Progenitor cell of endocrine pancreas (in vitro differentiated cells): ENCODE data around the gene FILIP1. TPM values are rescaled to one million over a fixed set of nuclear protein-coding genes. Genes with fewer than 3 reads are reported as not detected.

Experiments
- DNase-seq: peaks from one replicate; pipeline ENCODE4 v3.0.0; 2021; ENCODE audit warnings: low spot score; ENCODE audit not compliant: unreplicated experiment
- H3K27ac Mint-ChIP-seq: 2 replicates; pipeline ENCODE4 v1.8.0; 2021; ENCODE audit warnings: mild to moderate bottlenecking, moderate library complexity, mixed read lengths
- H3K27me3 Mint-ChIP-seq: 2 replicates; pipeline ENCODE4 v1.8.0; 2021; ENCODE audit warnings: mixed read lengths
- H3K36me3 Mint-ChIP-seq: 2 replicates; pipeline ENCODE4 v1.8.0; 2022; ENCODE audit warnings: mixed read lengths; ENCODE audit not compliant: insufficient read depth
- H3K4me1 Mint-ChIP-seq: 2 replicates; pipeline ENCODE4 v1.8.0; 2021; ENCODE audit warnings: low read depth, mixed read lengths
- H3K4me3 Mint-ChIP-seq: 2 replicates; pipeline ENCODE4 v1.8.0; 2021; ENCODE audit warnings: low read depth, mild to moderate bottlenecking, moderate library complexity, mixed read lengths
- H3K9me3 Mint-ChIP-seq: 2 replicates; pipeline ENCODE4 v1.8.0; 2021; ENCODE audit warnings: low read depth, mixed read lengths
- CTCF ChIP-seq: fragments of 200-600 bp; sonication (generic); IDR thresholded peaks from one replicate; pipeline ENCODE4 v1.5.0; 2021; ENCODE audit warnings: antibody characterized with exemption, mild to moderate bottlenecking; ENCODE audit not compliant: unreplicated experiment
- total RNA-seq: library from RNA; stranded (reverse); gene quantifications from 2 replicates; pipeline ENCODE4 v1.2.1, GENCODE V29; 2021

FILIP1 gene
- total RNA-seq, 1 donor from 2014 or later, result 0.31 TPM

GRCh38 chr6:75502884-75503283 lies 9.3 kb upstream of the FILIP1 start:
- TF ChIP-seq CTCF, result no peak
- Mint-ChIP-seq H3K36me3 (no peaks in the 10 kb centered on the region), H3K4me1 (no peaks in the 10 kb centered on the region), H3K9me3 (peaks cover 11% of the 10 kb centered on the region), H3K27me3 (no peaks in the 10 kb centered on the region), H3K4me3 (no peak overlapping the region), H3K27ac (no peak overlapping the region)
- DNase-seq, result no peak

GRCh38 chr6:75501756-75502155 lies 8.2 kb upstream of the FILIP1 start:
- no peak overlapping the region for H3K4me3 Mint-ChIP-seq
- H3K9me3 Mint-ChIP-seq, result peaks cover 4% of the 10 kb centered on the region
- no peaks in the 10 kb centered on the region for H3K4me1 Mint-ChIP-seq
- TF ChIP-seq CTCF, result no peak
- DNase-seq, result no peak
- no peaks in the 10 kb centered on the region for H3K36me3 Mint-ChIP-seq
- H3K27me3 Mint-ChIP-seq, result no peaks in the 10 kb centered on the region
- no peak overlapping the region for H3K27ac Mint-ChIP-seq

GRCh38 chr6:75499640-75500039 lies 6.0 kb upstream of the FILIP1 start:
- Mint-ChIP-seq H3K4me3 (no peak overlapping the region), H3K27ac (no peak overlapping the region), H3K4me1 (peaks cover 2% of the 10 kb centered on the region), H3K27me3 (peaks cover under 1% of the 10 kb centered on the region), H3K9me3 (no peaks in the 10 kb centered on the region), H3K36me3 (no peaks in the 10 kb centered on the region)
- no peak for DNase-seq
- no peak for TF ChIP-seq CTCF

- Mint-ChIP-seq H3K27ac (no peak overlapping the region), H3K9me3 (no peaks in the 10 kb centered on the region), H3K4me3 (no peak overlapping the region), H3K27me3 (peaks cover 4% of the 10 kb centered on the region), H3K4me1 (peaks cover 7% of the 10 kb centered on the region), H3K36me3 (no peaks in the 10 kb centered on the region)
- TF ChIP-seq CTCF, result no peak
- DNase-seq, result no peak
Measured at GRCh38 chr6:75498862-75499261, 5.3 kb upstream of the FILIP1 start.

- Mint-ChIP-seq H3K4me3 (no peak overlapping the region), H3K36me3 (no peaks in the 10 kb centered on the region), H3K4me1 (peaks cover 14% of the 10 kb centered on the region), H3K9me3 (no peaks in the 10 kb centered on the region), H3K27me3 (peaks cover 4% of the 10 kb centered on the region), H3K27ac (no peak overlapping the region)
- TF ChIP-seq CTCF, result no peak
- DNase-seq, result no peak
Measured at GRCh38 chr6:75497994-75498393, 4.4 kb upstream of the FILIP1 start.

- H3K4me1 Mint-ChIP-seq, result peaks cover 15% of the 10 kb centered on the region
- H3K9me3 Mint-ChIP-seq, result no peaks in the 10 kb centered on the region
- DNase-seq, result no peak
- H3K4me3 Mint-ChIP-seq, result no peak overlapping the region
- no peak for TF ChIP-seq CTCF
- no peaks in the 10 kb centered on the region for H3K36me3 Mint-ChIP-seq
- peaks cover 6% of the 10 kb centered on the region for H3K27me3 Mint-ChIP-seq
- H3K27ac Mint-ChIP-seq, result no peak overlapping the region
Measured at GRCh38 chr6:75495011-75495410, 1.4 kb upstream of the FILIP1 start.
